NAMALWA (cell line): ENCODE results near the gene PLCB3.

Source experiments
- DNase-seq: peaks from one replicate; pipeline ENCODE4 v3.0.0-alpha.2; 2015; ENCODE audit warnings: low spot score

The PLCB3 gene

GRCh38 chr11:64250415-64251015, 815 bp upstream of the PLCB3 start:
- no peak for DNase-seq

GRCh38 chr11:64251753-64252002, 348 bp downstream of the PLCB3 start:
- DNase-seq = no peak

- DNase-seq = no peak
Observed at GRCh38 chr11:64252003-64252872, 908 bp downstream of the PLCB3 start.

- no peak for DNase-seq
Observed at GRCh38 chr11:64253043-64253442, 1.7 kb downstream of the PLCB3 start.

GRCh38 chr11:64253481-64253880, 2.2 kb downstream of the PLCB3 start:
- no peak for DNase-seq

- no peak for DNase-seq
Observed at GRCh38 chr11:64254326-64254725, 3.0 kb downstream of the PLCB3 start.

GRCh38 chr11:64255135-64256128, 4.1 kb downstream of the PLCB3 start:
- no peak for DNase-seq

- DNase-seq = no peak
Observed at GRCh38 chr11:64256300-64256699, 5.0 kb downstream of the PLCB3 start.

- no peak for DNase-seq
Observed at GRCh38 chr11:64258356-64258755, 7.0 kb downstream of the PLCB3 start.

GRCh38 chr11:64258946-64259532, 7.7 kb downstream of the PLCB3 start:
- no peak for DNase-seq

- DNase-seq = no peak
Observed at GRCh38 chr11:64259533-64260067, 8.3 kb downstream of the PLCB3 start.

GRCh38 chr11:64260147-64260708, 8.9 kb downstream of the PLCB3 start:
- DNase-seq = no peak

- DNase-seq = no peak
Observed at GRCh38 chr11:64261556-64262080, 10.3 kb downstream of the PLCB3 start.

GRCh38 chr11:64262271-64263002, 11.1 kb downstream of the PLCB3 start:
- no peak for DNase-seq

- DNase-seq = no peak
Observed at GRCh38 chr11:64263021-64263946, 12.0 kb downstream of the PLCB3 start.

- DNase-seq = no peak
Observed at GRCh38 chr11:64263947-64264317, 12.6 kb downstream of the PLCB3 start.

GRCh38 chr11:64264371-64264852, 13.1 kb downstream of the PLCB3 start:
- no peak for DNase-seq

- no peak for DNase-seq
Observed at GRCh38 chr11:64265176-64266160, 14.1 kb downstream of the PLCB3 start.
